Measurements from ENCODE around the gene FCMR.

DNA sequence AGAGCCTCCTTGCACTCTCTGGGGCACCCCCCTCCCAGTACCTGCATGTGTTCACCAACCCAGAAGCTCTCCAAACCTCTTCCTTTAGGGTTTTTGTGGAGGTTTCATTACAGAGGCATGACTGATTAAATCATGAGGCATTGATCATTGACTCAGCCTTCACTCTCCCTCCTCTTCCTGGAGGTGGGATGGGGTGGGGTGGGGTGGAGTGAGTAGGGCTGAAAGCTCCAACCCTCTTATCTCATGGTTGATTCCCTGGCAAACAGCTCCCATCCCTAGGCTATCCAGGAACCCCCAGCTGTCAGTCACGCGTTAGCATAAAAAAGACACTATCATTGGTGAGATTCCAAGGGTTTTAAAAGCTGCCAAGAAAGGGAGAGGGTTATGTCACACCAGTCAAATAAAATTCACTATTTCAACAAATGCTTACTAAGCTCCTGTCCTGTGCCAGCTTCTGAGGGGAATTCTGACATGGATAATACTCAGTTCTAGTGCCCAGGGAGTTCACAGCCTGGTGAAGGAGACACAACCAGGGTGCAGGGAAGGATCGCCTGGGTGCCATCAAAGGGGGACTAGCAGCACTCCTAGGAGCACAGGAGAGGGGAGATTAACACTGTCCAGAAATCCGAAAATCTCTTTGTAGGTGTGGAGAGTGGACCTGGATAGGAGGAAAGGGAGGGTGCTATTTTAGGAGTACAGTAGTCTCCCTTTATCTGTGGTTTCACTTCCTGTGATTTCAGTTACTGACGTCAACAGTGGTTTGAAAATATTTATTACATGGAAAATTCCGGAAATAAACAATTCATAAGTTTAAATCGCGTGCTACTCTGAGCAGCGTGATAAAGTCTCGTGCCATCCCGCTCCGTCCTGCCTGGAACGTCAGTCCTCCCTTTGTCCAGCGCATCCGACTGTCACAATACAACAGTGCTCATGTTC is 31.3 kb downstream of the FCMR start:
- TF ChIP-seq, protein P1, sequence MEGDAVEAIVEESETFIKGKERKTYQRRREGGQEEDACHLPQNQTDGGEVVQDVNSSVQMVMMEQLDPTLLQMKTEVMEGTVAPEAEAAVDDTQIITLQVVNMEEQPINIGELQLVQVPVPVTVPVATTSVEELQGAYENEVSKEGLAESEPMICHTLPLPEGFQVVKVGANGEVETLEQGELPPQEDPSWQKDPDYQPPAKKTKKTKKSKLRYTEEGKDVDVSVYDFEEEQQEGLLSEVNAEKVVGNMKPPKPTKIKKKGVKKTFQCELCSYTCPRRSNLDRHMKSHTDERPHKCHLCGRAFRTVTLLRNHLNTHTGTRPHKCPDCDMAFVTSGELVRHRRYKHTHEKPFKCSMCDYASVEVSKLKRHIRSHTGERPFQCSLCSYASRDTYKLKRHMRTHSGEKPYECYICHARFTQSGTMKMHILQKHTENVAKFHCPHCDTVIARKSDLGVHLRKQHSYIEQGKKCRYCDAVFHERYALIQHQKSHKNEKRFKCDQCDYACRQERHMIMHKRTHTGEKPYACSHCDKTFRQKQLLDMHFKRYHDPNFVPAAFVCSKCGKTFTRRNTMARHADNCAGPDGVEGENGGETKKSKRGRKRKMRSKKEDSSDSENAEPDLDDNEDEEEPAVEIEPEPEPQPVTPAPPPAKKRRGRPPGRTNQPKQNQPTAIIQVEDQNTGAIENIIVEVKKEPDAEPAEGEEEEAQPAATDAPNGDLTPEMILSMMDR (IDR thresholded peaks at IDR 0.05; ENCODE audit: low read depth, low read length, poor library complexity, severe bottlenecking), result no peak
- TF ChIP-seq EZH2phosphoT487 (IDR thresholded peaks at IDR 0.05; ENCODE audit: borderline replicate concordance, low read length), result no peak

Data from DOHH2 (cell line).